ENCODE measurements around the gene WDSUB1.

Gene WDSUB1

DNA sequence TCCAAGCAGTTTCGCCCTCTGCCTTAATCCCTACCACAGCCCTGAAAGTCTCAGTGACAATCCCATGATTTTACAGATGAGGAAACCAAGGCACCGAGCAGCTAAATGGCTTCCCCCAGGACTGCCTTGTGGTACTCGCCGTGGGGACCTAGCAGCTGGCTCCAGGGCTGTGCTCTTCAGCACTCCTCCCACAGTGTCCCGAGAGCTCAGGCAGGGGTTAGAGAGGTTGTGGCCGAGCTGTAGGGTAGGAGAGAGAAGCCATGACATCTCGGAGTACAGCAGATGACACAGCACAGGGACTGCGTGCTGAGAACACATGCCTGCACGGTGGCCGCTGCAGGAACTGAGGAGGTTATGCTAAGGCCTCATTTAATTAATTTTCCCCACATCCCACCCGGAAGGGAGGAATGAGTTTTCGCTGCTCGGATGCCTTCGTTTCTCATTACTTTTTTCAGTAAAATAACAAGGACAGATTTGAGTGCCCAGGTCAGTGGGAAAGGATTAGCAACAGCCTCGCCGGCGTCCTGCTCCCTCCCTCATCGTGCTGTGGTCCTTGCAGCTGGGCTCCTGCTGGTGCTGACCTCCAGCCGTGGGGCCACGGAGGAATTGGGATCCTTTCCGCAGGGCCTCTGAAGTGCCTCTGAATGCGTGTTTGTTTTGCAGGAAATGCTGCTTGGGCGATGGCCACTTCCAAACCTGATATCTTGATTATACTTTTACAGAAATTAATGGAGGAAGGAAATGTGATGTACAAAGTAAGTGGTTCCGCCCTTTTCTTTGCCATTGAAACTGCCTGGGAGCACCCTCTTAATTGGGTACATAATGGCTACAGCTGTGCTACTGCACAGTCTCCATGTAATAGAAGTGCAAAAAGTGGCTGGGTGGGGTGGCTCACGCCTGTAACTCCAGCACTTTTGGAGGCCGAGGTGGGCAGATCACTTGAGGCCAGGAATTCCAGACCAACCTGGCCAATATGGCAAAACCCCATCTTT, 61.2 kb downstream of the WDSUB1 start:
- DNase-seq (ENCODE audit: low read depth in 3 of 3, low spot score in 1 of 3), result no peak

DNA sequence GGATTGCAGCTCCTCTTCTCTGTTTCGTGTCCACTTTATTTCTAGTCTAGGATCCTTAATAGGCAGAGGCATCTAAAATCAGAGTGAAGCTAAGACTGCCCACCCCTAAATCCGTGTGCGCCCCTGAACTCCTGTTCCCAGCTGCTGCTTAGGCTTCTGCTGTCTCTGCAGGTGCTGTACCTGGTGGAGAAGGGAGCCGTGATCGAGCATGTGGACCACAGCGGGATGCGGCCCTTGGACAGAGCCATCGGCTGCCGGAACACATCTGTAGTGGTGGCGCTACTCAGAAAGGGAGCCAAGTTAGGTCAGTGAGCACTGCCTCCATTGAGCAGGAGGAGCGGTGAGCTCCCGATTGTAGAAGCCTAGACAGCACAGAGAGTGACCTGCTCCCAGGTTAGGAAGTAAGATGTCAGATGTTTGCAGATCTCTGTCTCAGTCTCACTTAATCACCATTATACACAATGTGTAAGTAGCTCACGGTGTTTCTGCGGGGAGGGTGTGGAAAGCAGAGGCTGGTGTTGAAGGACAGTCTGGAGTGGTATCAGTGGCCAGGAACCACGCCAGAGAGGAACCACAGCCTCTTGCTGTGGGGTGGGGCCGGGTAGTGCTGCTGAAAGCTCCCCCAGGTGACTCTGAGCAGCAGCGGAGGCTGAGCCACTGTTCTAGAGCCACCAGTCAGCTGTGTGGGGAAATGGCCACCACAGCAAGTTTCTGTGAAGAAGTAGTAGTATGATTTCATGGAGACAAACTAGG, 62.3 kb downstream of the WDSUB1 start:
- no peak for DNase-seq (ENCODE audit: low read depth in 3 of 3, low spot score in 1 of 3)

GRCh38 chr2:159219394-159219998, 67.0 kb downstream of the WDSUB1 start:
- no peak for DNase-seq (ENCODE audit: low read depth in 3 of 3, low spot score in 1 of 3)

DNA sequence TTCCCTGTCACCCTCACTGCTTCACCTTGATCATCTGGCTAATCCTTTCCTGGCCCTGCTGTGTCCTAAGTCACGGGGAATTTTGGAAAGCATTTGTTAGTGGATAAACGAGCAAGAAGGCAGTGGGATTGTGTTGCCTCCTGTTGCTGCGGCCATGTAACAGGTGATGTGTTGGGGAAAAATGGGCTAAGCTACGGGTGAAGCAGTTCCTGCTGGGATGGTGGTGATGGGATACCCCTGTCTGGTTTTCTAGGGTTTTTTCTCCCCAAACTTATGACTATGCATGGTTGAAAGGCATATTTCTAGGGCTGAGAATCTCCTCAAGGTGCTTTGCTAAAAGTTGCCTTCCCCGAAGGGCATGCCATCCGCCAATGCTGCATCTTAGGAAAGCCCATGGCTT, 68.1 kb downstream of the WDSUB1 start:
- DNase-seq (ENCODE audit: low read depth in 3 of 3, low spot score in 1 of 3), result no peak

DNA sequence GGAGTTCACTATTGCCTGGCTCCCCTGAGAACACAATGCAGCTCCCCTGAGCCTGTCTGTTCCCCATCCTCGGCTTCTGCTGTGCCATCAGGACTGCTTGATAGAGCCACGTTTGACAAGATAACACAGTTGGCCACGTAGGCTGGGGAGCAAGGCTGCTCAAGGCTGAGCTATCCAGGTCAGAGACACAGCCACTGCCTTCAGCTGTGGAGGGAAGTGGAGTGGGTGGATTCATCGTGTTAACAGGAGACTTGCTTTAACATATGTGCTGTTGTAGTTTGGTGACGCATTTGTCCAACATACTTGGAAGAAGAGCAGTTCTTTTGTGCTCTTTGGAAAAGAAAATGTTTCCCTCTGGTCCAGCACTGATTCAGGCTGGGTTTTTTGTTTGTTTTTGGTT, 68.8 kb downstream of the WDSUB1 start:
- DNase-seq (ENCODE audit: low read depth in 3 of 3, low spot score in 1 of 3), result no peak

DNA sequence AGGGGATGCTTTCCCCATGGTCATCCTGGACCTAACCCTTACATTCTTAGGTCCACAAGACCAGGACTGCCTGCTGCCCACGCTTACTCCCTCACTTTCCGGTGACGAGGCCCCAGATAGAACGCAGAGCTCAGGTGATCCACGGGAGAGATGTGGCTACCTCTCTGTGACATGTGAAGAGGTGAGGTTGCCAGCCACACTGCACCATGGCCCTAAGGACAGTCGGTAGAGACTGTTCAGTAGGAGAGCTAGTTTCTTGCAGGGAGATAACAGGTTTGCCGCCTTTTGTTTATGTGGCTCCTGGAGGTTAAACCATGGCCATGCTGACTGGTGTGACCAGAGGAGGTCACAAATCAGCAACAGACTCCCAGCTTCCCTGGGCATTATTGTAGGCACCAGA, 71.4 kb downstream of the WDSUB1 start:
- DNase-seq (ENCODE audit: low read depth in 3 of 3, low spot score in 1 of 3), result no peak

GRCh38 chr2:159214325-159214865, 72.1 kb downstream of the WDSUB1 start:
- no peak for DNase-seq (ENCODE audit: low read depth in 3 of 3, low spot score in 1 of 3)

- DNase-seq (ENCODE audit: low read depth in 3 of 3, low spot score in 1 of 3), result no peak
These were observed 73.2 kb downstream of the WDSUB1 start for GRCh38 chr2:159213296-159213695.

DNA sequence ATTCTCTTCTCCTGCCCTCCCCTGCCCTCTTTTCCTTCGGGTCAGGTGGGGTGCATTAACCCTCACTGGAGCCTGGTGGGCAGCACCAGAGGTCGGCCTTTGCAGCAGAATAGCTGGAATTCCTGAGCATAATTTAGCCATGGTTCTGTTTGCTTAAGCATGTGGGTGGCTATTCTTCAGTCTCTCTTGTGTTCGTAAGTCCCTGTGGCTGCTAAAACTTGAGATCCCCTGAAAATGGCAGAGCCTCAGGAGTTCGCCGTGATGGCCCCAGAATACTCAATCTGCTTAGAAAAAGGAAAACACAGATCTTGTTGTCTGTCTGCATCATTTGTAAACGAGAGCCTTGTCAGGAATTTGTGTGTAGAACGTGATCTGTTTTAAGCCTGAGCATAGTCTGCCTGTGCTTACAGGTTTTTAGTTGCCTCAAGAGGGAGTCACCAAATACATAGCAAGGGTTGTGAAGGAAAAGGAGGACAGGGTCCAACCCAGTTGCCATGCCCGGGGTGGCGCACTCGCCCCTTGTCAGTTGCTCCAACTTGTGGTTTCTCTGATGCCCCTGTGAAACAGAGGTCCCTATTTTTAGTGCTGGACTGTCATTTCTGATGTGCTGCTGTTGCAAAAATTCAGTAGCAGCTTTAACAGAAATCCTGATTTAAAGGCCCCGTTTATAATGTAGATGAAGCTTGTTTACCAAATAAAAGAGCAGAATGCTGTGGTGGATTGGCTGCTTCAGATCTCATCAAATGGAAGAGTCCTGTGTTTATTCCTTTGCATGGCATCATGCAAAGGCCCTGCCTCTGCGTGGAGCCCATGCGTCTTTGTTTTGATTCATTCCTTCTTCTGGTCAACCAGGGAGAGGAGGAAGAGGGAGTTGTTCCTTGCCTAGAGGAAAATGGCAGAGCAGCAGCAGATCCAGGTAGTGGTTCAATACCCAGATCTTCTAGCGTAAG, 74.8 kb downstream of the WDSUB1 start:
- DNase-seq (ENCODE audit: low read depth in 3 of 3, low spot score in 1 of 3), result no peak

DNA sequence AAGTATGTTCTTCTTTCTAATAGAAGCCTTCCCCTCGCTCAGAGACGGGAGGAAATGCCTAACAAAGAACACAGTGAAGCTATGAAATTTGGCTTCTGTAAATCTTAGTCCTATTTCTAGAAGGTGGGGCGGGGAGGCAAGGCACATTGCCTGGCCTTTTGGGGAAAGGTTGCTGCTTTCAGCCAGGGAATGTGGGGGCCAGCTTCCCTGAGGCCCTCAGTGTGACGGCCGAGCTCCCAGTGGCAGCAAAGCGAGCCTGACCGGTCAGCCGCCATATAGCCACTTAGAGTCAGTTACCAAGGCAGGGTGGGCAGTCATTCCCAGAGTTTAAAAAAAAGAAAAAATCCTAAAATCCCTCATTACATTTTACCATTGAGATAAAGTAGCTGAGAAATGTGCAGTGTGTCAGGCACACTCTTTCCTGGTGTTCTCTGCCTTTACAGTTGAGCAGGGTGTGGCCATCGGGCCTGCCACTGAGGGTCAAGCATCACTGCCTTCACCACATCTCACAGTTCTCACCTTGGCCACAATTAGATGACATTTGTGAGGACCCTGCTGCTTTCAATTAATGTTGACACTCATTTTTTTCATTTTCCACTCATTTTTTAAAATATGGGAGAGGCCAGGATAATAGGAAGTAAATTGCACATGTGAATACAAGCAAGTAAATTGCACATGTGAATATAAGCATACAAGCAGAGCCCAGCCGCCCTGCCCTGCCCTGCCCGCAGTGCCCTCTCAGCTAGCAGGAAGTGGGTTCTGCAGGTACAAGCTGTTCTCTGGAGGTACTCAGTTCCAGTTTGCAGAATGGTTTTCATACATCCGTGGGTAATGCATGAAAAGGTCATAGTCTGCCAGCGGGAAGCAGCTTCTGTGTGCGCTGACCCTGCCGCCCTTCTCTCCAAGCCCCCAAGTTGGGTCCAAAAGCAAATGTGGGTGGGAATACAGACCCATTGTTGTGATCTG, 76.9 kb downstream of the WDSUB1 start:
- no peak for DNase-seq (ENCODE audit: low read depth in 3 of 3, low spot score in 1 of 3)

- DNase-seq (ENCODE audit: low read depth in 3 of 3, low spot score in 1 of 3), result no peak
These were observed 78.1 kb downstream of the WDSUB1 start for GRCh38 chr2:159208438-159208837.

GRCh38 chr2:159206736-159207380, 79.6 kb downstream of the WDSUB1 start:
- no peak for DNase-seq (ENCODE audit: low read depth in 3 of 3, low spot score in 1 of 3)

DNA sequence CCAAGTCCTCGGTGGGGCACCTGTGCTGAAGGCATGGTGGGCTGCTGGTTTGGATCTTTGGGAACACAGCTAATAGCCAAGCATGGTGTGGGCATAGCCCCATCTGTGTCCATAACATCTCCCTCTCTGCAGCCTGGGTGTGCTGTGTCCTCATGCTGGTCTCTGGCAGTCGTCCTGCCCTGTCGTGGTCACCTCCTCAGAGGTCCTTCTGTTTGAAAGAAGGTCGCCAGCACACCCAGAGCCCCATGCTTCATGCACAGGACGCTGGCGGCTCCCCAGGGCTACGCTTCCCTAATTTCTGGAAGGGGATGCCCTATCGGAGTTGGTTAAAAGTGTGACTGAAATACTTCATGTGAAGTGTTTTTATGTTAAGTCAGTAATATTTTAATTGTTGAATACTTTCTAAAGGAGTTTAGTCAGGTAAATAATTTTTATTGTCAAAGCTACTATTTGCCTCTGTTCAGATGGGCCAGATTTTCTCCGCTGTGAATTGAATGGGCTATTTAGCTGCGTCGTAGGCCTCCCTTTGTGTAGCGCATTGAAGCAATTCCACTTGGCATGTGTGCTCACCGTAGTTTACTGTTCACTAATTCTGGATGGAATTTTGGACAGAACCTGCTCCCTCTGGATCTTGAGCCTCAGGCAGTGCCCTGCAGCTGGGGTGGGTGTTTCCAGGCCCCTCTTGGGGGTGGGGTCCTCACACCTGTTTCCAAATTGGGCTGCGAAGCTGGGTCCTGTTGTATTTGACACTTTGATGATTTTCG, 81.9 kb downstream of the WDSUB1 start:
- DNase-seq (ENCODE audit: low read depth in 3 of 3, low spot score in 1 of 3), result no peak

- no peak for DNase-seq (ENCODE audit: low read depth in 3 of 3, low spot score in 1 of 3)
These were observed 83.9 kb downstream of the WDSUB1 start for GRCh38 chr2:159202568-159203071.

DNA sequence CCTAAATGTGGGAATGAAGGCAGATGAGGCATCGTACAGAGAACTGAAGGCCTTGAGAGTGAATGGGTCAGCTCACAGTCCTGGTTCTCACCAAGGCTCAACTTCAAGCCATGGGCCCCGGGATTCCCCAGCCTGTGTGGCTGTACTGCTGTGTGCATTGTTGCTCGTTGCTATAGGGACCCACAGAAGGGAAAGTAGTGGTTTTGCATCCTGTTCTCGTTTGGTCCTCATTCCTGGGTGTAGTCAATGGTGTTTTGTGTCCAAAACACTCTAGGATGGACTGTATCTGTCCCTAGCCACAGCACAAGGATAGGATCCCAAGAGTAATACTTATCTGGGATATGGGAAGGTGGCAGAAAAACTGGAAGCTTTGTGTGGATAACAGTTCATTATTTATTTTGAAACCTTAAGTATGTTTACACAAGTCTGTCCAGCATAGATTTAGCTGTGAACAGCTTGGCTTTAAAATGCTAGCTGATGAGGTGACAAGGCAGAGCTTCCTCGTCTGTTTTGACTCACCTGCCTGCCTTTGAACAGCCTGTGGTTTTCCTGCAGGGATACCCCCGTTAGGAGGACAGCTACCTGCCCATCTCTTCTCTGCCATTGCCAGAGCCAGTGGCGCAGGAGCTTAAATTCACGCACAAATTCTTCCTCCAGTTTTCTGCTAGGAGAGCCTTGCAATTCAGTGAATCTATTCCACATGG, 85.0 kb downstream of the WDSUB1 start:
- DNase-seq (ENCODE audit: low read depth in 3 of 3, low spot score in 1 of 3), result no peak

DNA sequence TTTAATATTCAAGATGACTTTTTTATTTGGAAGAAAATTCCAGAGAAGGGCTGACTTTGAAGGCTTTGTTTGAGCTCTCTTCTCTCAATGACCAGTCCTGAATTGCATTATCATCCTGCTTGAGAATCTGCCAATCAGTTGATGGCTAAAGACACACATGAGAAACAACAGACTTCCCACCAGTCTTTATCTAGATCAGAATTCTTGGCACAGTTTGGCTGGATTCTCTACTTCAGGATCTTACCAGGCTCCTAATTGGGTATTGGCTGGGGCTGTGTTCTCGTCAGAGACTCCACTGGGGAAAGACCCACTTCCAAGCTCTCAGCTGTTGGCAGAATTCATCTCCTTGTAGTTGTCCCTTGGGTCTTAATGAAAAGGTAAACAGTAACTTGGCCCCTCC, 86.0 kb downstream of the WDSUB1 start:
- no peak for DNase-seq (ENCODE audit: low read depth in 3 of 3, low spot score in 1 of 3)

GRCh38 chr2:159199761-159200465, 86.6 kb downstream of the WDSUB1 start:
- no peak for DNase-seq (ENCODE audit: low read depth in 3 of 3, low spot score in 1 of 3)

Measured in stimulated activated CD4-positive, alpha-beta T cell treated with anti-CD3 and anti-CD28 coated beads, TNF-alpha, amount 100 ng/mL, for 1 hour (primary cell).